SU-DHL-6 (cell line): ENCODE results near the gene TMEM14A.

Experiments used
- EZH2phosphoT487 ChIP-seq: fragments of 200-600 bp; sonication (generic), shearing (Covaris generic); conservative IDR thresholded peaks from 2 replicates; pipeline ENCODE4 v1.6.1; 2018; ENCODE audit warnings: mild to moderate bottlenecking, antibody characterized with exemption, low read length, moderate library complexity, mixed read lengths
- TF ChIP-seq, protein P1 (sequence below): fragments of 200-600 bp; sonication (generic); IDR thresholded peaks from one replicate; pipeline ENCODE4 v1.5.1; 2017; ENCODE audit warnings: antibody characterized with exemption, mild to moderate bottlenecking, low read length, moderate library complexity; ENCODE audit not compliant: insufficient read depth, poor library complexity, severe bottlenecking

DNA sequence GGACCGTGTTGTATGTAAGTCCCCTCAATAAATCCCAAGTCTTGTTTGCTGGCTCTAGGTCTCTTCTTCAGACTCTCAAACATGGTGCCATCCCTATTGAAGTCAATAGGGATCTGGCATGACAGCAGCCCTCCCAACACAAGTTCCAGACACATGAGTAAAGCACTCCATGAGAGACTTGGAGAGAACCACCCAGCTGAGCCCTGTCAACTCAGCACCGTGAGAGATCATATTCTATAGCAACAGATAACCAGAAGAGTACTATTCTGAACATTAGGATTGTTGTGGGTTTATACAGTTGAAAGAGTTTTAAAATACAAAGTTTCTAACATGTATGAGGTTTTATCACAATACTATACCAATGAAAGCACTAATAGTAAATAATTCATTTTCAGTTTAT lies 23.5 kb downstream of the TMEM14A start:
- TF ChIP-seq, protein P1, sequence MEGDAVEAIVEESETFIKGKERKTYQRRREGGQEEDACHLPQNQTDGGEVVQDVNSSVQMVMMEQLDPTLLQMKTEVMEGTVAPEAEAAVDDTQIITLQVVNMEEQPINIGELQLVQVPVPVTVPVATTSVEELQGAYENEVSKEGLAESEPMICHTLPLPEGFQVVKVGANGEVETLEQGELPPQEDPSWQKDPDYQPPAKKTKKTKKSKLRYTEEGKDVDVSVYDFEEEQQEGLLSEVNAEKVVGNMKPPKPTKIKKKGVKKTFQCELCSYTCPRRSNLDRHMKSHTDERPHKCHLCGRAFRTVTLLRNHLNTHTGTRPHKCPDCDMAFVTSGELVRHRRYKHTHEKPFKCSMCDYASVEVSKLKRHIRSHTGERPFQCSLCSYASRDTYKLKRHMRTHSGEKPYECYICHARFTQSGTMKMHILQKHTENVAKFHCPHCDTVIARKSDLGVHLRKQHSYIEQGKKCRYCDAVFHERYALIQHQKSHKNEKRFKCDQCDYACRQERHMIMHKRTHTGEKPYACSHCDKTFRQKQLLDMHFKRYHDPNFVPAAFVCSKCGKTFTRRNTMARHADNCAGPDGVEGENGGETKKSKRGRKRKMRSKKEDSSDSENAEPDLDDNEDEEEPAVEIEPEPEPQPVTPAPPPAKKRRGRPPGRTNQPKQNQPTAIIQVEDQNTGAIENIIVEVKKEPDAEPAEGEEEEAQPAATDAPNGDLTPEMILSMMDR: no peak
- no peak for TF ChIP-seq EZH2phosphoT487
